HG03354 (cell line): ENCODE data around the gene ATL1.
"Not testable (repeated sequence)": the region's sequence is repeated elsewhere in the genome, so short reads cannot be mapped to it uniquely, and the experiment has no call there.

Experiments
- ATAC-seq: cut with Tn5 transposase; IDR thresholded peaks from one replicate; pipeline ENCODE4 v1.9.1; 2021; ENCODE audit warnings: mild to moderate bottlenecking; ENCODE audit not compliant: unreplicated experiment, poor library complexity, severe bottlenecking

Gene ATL1

DNA sequence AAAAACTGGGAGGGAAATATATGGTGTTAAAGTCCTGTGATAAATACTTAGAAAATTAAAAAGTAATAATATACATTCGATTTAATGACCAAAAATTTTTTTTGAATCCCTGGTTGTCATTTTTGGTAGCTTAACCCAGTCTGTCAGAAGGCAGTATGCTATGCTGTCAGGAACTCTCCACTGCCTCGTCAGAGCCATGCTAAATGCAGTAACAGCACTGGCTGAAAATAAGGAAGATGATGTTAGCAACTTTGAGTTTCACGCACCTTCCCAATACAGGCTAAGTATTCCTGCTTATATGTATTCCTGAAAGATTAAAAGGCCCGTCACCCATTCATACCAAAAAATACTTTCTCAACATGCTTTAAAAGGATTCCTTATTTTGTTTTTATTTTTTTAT is 74.0 kb downstream of the ATL1 start:
- no peak for ATAC-seq

DNA sequence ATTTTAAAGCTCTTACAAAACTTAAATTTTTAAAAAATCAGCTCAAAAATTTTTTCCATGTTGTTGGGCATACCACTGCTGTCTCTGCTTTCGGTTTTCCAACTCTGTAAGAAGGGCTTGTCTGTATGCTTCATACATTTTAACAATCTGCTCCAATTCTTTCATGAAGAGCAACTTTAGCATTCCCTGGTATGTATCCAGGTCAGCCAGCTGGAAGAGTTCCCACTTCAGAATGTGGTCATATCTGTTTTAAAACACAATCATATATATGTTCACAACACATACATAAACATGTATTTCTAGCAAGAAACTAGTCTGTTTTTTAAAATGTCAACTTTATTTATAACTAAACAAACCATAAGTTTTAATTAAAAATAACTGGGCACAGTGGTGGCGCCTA is 75.2 kb downstream of the ATL1 start:
- ATAC-seq = no peak

- ATAC-seq = peak; percentile 95
These were observed 87.3 kb downstream of the ATL1 start for GRCh38 chr14:50647282-50647681.

DNA sequence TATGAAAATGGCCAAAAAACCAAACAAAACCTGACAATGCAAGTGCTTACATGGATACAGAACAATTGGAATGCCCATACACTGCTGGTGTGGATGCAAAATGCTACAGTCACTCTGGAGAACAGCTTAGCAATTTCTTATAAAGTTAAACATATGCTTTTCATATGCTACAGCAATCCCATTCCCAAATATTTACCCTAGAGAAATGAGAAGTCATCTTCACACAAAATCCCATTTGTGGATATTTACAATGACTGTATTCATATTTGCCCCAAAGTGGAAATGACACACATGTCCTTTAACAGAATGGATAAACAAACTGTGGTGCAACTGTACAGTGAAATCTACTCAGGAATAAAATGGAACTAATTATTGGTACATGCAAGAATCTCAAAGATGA is 87.8 kb downstream of the ATL1 start:
- ATAC-seq = no peak

GRCh38 chr14:50649691-50650090 is 89.7 kb downstream of the ATL1 start:
- no peak for ATAC-seq

- ATAC-seq = no peak
These were observed 96.8 kb downstream of the ATL1 start for GRCh38 chr14:50656776-50657175.

DNA sequence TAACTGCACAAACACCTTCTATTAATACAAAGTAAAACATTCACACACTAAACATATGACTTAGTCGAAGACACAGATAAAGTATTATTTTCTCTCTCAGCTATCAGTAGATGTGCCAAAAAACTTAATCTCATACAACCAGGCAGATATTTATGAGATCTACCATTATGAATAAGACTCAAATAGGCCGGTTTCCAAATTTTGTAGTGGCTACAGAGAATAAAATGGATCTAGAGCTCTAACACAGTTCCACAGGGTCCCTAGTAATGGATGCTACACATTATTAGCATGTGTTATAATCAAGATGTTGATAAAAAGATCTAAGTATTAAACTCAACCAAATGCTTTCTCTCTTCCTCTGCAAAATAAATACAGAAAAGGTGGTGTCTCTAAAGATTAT is 97.8 kb downstream of the ATL1 start:
- ATAC-seq = no peak

DNA sequence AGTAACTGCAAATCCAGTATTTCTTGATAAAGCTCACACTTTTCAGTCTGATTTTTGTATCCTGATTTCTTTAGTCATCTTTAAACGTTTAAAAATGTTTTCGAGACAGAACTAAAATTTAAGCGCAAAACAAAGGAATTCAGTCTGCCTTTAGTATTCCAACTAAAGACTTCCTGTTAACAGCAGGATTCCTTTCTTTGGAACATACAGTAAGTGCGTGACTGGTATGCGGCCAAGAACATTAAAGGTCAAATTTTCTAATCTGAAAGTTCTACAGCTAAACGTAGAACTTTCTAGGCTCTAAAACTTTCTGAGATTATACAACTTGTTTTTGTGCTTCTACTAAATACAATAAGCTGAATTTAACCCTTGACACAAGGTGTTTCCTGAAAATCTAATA is 98.3 kb downstream of the ATL1 start:
- no peak for ATAC-seq

- no peak for ATAC-seq
These were observed 99.5 kb downstream of the ATL1 start for GRCh38 chr14:50659327-50659974.

- ATAC-seq = not testable (repeated sequence)
These were observed 104.6 kb downstream of the ATL1 start for GRCh38 chr14:50664579-50664978.

- peak; percentile 35 for ATAC-seq
These were observed 105.4 kb downstream of the ATL1 start for GRCh38 chr14:50665300-50665699.

- peak; percentile 11 for ATAC-seq
These were observed 107.1 kb downstream of the ATL1 start for GRCh38 chr14:50666772-50667683.

GRCh38 chr14:50667684-50667995 is 107.7 kb downstream of the ATL1 start:
- ATAC-seq = peak; percentile 57

GRCh38 chr14:50667996-50668825 is 108.3 kb downstream of the ATL1 start, which contains the start of gene SAV1:
SAV1 (minus strand) TSS chr14:50668306; CDS start chr14:50667967, 339 bp downstream.
- peak; percentile 67 for ATAC-seq

GRCh38 chr14:50668826-50669143 is 108.8 kb downstream of the ATL1 start:
- no peak for ATAC-seq

- ATAC-seq = no peak
These were observed 109.6 kb downstream of the ATL1 start for GRCh38 chr14:50669441-50669986.

DNA sequence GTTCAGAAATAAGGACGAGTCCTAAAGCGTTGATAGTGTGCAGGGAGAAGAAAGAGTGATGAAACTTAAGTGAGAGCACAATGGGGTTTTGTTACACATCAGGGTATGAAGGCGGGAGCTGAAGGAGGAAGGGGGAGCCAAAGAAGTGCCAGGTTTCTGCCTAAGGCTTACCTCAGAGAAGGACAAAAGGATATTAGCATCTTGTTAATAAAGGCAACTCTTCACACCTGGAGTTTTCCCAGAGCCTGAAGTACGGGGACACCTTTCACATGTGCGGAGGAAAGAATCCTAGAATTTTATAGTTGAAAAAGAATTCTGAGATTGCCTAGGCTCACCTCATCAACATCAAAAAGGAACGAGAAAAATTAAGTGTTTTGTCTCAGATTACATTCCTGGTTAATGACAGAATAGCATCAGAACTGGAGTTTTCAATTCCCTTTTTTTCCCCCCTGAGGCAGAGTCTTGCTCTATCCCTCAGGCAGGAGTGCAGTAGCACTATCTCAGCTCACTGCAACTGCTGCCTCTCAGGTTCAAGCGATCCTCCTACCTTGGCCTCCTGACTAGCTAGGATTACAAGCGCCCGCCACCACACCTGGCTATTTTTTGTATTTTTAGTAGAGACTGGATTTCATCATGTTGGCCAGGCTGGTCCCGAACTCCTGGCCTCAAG is 110.4 kb downstream of the ATL1 start:
- ATAC-seq = no peak

DNA sequence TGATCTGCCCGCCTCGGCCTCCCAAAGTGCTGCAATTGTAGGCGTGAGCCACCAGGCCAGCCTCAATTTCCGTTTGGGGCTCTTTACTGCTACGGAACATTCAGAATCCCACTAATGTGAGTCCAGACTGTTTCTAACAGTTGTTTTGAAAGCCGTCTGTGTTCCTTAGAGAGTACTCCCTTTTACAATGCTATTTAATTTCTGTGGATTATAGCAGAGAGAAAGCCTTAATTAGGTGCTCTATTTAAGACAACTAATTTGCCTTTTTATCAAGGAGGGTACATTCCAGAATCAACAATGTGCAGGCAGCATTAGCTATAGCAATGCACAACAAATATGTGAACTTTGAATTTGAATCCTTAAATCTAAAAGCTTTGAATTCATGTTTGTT is 110.9 kb downstream of the ATL1 start:
- ATAC-seq = no peak

GRCh38 chr14:50675597-50675996 is 115.7 kb downstream of the ATL1 start:
- no peak for ATAC-seq
